A204.1 (cell line): Measurements from ENCODE around the gene BEND6.
A peak's percentile ranks its signal among the peaks of the same experiment; 100 is the strongest.

Experiments used
- FAIRE-seq: peaks from 2 replicates; lab custom pipeline; 2012; peaks lifted over from hg19 to GRCh38; lab: Jason Lieb, UNC

The BEND6 gene

GRCh38 chr6:56940977-56941376, 13.9 kb upstream of the BEND6 start:
- FAIRE-seq = peak; percentile 6

GRCh38 chr6:56944661-56945060, 10.2 kb upstream of the BEND6 start:
- FAIRE-seq = no peak

- FAIRE-seq = no peak
These were observed 8.5 kb upstream of the BEND6 start for GRCh38 chr6:56946368-56946767.

GRCh38 chr6:56947924-56948323, 7.0 kb upstream of the BEND6 start:
- FAIRE-seq = no peak

GRCh38 chr6:56949265-56949664, 5.6 kb upstream of the BEND6 start:
- no peak for FAIRE-seq

GRCh38 chr6:56949925-56950495, 4.9 kb upstream of the BEND6 start:
- no peak for FAIRE-seq

GRCh38 chr6:56951049-56951831, 3.7 kb upstream of the BEND6 start:
- FAIRE-seq = no peak

GRCh38 chr6:56953597-56954402, 1.1 kb upstream of the BEND6 start:
- no peak for FAIRE-seq

- no peak for FAIRE-seq
These were observed 556 bp downstream of the BEND6 start for GRCh38 chr6:56955171-56956155.

GRCh38 chr6:56956491-56956890, 1.6 kb downstream of the BEND6 start:
- FAIRE-seq = no peak

- FAIRE-seq = no peak
These were observed 2.9 kb downstream of the BEND6 start for GRCh38 chr6:56957856-56958255.

GRCh38 chr6:56958481-56958880, 3.6 kb downstream of the BEND6 start:
- no peak for FAIRE-seq

GRCh38 chr6:56959094-56959493, 4.2 kb downstream of the BEND6 start:
- no peak for FAIRE-seq

GRCh38 chr6:56959938-56960337, 5.0 kb downstream of the BEND6 start:
- no peak for FAIRE-seq

- FAIRE-seq = no peak
These were observed 6.2 kb downstream of the BEND6 start for GRCh38 chr6:56961151-56961550.

- no peak for FAIRE-seq
These were observed 7.5 kb downstream of the BEND6 start for GRCh38 chr6:56962441-56962840.

- no peak for FAIRE-seq
These were observed 8.1 kb downstream of the BEND6 start for GRCh38 chr6:56963043-56963442.

- peak; percentile 99 for FAIRE-seq
These were observed 8.9 kb downstream of the BEND6 start for GRCh38 chr6:56963793-56964192.

GRCh38 chr6:56965126-56965525, 10.2 kb downstream of the BEND6 start:
- FAIRE-seq = no peak

GRCh38 chr6:56970849-56971248, 15.9 kb downstream of the BEND6 start:
- FAIRE-seq = no peak

- no peak for FAIRE-seq
These were observed 22.3 kb downstream of the BEND6 start for GRCh38 chr6:56977192-56977591.

GRCh38 chr6:56978530-56978929, 23.6 kb downstream of the BEND6 start:
- no peak for FAIRE-seq
